WI38 (cell line): Measurements from ENCODE around the gene KHDC1.
A peak's percentile ranks its signal among the peaks of the same experiment; 100 is the strongest.
"Not testable (repeated sequence)": the region's sequence is repeated elsewhere in the genome, so short reads cannot be mapped to it uniquely, and the experiment has no call there.

Source experiments
- H3K4me3 ChIP-seq: 2 replicates; pipeline ENCODE4 v1.5.1; 2011; ENCODE audit warnings: low read depth, mild to moderate bottlenecking, control low read depth, low read length
- TF ChIP-seq, protein P1 (sequence below): IDR thresholded peaks from 2 replicates; pipeline ENCODE4 v1.5.1; 2012; ENCODE audit warnings: low read depth, mild to moderate bottlenecking, control low read depth, low read length

The KHDC1 gene, protein sequence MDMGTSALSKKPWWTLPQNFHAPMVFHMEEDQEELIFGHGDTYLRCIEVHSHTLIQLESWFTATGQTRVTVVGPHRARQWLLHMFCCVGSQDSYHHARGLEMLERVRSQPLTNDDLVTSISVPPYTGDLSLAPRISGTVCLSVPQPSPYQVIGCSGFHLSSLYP

DNA sequence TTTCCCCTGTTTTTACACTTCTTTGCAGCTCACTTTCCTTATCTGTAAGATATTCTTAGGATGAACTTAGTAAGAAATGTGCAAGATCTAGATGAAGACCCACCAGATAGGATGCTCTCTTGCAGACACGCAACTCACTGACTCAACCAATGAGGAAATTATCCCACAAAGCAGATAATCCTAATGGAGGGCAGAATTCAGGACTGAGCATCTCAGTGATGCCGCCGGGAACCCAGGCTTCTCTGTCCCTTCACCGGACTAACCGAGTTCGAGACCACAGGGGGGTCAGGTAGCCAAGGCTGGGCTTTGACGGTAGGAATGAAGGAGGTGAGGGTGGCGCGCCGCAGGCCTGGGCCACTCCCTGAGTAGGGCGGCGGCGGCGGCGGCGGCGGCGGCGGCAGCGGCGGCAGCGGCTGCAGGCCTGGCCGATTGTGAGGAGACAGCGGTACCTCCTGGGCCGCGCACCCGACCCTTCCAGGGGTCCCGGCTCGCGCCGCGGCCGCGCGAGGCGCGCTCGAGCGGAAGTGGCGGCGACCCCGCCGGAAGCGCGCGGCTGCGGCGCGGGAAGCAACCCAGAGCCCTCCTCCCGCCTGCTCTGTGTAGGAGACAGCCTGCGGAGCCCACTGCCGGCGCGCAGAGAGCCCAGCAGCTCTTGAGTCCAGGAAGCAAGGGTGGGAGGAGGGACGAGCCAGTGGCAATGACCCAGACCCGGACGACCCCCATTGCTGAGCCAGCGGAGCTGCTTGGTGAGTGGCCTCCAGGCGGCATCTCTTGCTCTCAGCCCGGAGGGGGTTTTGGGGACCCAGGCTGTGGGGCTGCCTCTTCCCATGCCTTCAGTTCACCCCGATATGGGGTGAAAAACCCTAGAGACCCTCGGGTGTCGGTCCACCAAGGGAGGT lies at the start of gene KHDC1:
KHDC1 (minus strand) TSS at position 526 of the 899 bp plus-strand sequence. CDS start 20,679 bp downstream, outside the sequence.
- H3K4me3 ChIP-seq: peak within 1 kb of the TSS; percentile 75
- TF ChIP-seq, protein P1, sequence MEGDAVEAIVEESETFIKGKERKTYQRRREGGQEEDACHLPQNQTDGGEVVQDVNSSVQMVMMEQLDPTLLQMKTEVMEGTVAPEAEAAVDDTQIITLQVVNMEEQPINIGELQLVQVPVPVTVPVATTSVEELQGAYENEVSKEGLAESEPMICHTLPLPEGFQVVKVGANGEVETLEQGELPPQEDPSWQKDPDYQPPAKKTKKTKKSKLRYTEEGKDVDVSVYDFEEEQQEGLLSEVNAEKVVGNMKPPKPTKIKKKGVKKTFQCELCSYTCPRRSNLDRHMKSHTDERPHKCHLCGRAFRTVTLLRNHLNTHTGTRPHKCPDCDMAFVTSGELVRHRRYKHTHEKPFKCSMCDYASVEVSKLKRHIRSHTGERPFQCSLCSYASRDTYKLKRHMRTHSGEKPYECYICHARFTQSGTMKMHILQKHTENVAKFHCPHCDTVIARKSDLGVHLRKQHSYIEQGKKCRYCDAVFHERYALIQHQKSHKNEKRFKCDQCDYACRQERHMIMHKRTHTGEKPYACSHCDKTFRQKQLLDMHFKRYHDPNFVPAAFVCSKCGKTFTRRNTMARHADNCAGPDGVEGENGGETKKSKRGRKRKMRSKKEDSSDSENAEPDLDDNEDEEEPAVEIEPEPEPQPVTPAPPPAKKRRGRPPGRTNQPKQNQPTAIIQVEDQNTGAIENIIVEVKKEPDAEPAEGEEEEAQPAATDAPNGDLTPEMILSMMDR: no peak

DNA sequence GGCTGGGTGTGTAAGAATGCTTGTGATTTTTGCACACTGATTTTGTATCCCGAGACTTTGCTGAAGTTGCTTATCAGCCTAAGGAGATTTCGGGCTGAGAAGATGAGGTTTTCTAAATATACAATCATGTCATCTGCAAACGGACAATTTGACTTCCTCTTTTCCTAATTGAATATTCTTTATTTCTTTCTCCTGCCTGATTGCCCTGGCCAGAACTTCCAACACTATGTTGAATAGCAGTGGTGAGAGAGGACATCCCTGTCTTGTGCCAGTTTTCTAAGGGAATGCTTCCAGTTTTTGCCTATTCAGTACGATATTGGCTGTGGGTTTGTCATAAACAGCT lies 47.5 kb upstream of the KHDC1 start:
- H3K4me3 ChIP-seq: peak overlapping the region; percentile 80

DNA sequence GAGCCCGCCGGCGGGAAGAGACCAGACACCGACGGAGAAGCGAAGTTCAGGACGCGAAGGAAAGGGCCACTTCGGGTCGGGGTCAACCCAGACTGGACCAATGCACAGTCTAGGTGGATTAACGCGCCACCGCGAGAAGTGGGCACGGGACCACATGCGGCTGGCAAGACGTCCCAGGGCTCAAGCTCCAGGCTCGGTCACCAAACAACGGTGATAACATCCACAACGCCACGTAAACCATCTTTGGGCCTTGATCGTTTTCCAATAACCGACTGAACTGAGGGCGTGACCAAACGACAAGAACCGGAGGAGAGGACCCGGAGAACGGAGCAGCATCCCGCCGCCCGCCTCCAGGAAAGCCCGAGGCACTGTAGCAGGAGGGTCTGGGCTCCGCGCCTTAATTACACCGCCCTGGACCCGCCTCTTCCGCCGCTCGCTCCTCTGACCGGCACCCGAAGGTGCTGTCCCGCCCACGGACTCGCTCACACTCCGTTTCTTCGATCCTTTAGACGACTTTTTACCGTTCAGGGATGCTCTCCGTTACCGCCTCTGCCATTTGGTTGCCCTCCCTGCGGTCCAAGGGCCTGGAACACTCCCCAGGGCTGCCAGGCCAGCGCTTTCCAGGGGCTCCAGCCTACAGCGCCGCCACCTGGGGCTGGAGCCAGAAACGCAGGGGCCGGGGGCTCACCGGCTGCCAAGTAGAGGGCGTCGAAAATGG lies 46.9 kb upstream of the KHDC1 start:
- H3K4me3 ChIP-seq: peak overlapping the region; percentile 80
- TF ChIP-seq, protein P1: peak; percentile 61

DNA sequence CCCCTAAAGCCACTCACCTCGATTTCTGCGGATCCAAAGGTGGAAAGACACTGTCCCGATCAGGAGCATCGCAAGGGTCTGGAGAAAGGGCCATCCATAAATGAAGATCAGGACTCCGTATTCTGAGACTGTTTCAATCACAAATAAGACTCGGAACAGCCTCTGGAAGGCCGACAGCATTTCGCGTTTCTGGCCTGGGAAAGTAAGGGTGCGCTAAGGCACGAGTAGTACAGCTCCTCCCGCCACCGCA lies 46.5 kb upstream of the KHDC1 start:
- TF ChIP-seq, protein P1: no peak
- H3K4me3 ChIP-seq: peak overlapping the region; percentile 80

DNA sequence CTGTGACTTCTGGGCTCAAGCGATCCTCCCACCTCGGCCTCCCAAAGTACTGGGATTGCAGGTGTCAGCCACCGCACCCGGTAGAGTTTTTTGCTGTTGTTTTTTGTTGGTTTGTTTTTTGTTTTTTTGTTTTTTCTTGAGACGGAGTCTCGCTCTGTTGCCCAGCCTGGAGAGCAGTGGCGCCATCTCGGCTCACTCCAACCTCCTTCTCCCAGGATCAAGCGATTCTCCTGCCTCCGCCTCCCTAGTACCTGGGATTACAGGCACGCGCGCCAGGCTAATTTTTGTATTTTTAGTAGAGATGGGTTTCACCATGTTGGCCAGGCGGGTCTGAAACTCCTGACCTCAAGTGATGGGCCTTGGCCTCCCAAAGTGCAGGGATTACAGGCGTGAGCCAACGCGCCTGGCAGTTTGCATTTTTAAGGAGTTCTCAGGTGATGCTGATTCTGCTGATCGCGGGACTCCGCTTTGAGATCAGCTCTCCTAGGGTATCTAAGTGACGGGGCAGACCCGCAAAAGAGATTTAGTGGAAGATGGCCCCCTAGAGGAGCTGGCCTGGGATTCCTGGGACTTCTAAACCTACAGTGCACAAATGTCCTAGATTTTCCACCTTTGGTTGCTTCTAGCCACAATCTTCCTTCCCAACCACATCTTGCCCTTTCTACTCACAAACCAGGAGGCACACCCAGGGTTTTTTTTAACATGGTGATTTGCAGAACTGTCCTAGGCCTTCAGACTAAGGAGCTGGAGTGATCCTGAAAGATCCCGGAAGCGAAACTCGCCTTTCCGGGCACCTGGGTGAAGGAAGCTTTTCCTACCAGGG lies 45.9 kb upstream of the KHDC1 start:
- TF ChIP-seq, protein P1: no peak
- H3K4me3 ChIP-seq: peak overlapping the region; percentile 80

DNA sequence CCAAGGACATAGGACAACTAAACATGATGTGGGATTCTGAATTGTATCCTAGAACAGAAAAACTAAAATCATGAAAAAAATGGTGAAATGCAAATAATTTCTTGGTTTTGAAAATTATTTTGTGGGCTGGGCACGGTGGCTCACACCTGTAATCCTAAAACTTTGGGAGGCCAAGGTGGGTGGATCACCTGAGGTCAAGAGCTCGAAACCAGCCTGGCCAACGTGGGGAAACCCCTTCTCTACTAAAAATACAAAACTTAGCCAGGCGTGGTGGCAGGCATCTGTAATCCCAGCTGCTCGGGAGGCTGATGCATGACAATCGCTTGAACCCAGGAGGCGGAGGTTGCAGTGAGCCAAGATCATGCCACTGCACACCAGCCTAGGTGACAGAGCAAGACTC lies 40.8 kb upstream of the KHDC1 start:
- not testable (repeated sequence) for H3K4me3 ChIP-seq

DNA sequence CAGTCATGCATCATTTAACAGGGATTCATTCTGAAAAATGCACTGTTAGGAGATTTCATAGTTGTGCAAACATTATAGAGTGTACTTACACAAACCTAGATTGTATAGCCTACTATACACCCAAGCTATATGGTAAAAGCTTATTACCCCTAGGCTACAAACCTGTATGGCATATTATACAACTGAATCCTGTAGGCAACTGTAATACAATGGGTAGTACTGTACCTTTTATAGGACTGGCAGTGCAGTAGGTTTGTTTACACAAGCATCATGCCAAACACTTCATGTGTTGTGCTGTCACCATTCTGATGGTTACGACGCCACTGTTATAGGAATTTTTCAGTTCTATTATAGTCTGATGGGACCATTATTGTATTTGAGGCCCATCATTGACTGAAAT lies 39.3 kb upstream of the KHDC1 start:
- H3K4me3 ChIP-seq: no peak overlapping the region
- TF ChIP-seq, protein P1: no peak
